HG03196 (cell line): ENCODE results near the gene FNBP1.
"Not testable (repeated sequence)": the region's sequence is repeated elsewhere in the genome, so short reads cannot be mapped to it uniquely, and the experiment has no call there.

ENCODE experiments used
- ATAC-seq: cut with Tn5 transposase; IDR thresholded peaks from one replicate; pipeline ENCODE4 v1.9.1; 2021; ENCODE audit not compliant: unreplicated experiment

FNBP1 gene

GRCh38 chr9:129962451-129962864 lies 80.5 kb downstream of the FNBP1 start:
- ATAC-seq = no peak

GRCh38 chr9:129958796-129959195 lies 84.2 kb downstream of the FNBP1 start:
- no peak for ATAC-seq

GRCh38 chr9:129954868-129955550 lies 88.0 kb downstream of the FNBP1 start:
- no peak for ATAC-seq

GRCh38 chr9:129953736-129954135 lies 89.3 kb downstream of the FNBP1 start:
- ATAC-seq = no peak

- ATAC-seq = no peak
Observed at GRCh38 chr9:129952337-129952736, 90.7 kb downstream of the FNBP1 start.

- ATAC-seq = no peak
Observed at GRCh38 chr9:129949821-129950220, 93.2 kb downstream of the FNBP1 start.

GRCh38 chr9:129948626-129949025 lies 94.4 kb downstream of the FNBP1 start:
- not testable (repeated sequence) for ATAC-seq

GRCh38 chr9:129946246-129946995 lies 96.6 kb downstream of the FNBP1 start:
- no peak for ATAC-seq

GRCh38 chr9:129945314-129945713 lies 97.7 kb downstream of the FNBP1 start:
- ATAC-seq = no peak

GRCh38 chr9:129944506-129945116 lies 98.4 kb downstream of the FNBP1 start:
- ATAC-seq = no peak

GRCh38 chr9:129939431-129939830 lies 103.6 kb downstream of the FNBP1 start:
- no peak for ATAC-seq

GRCh38 chr9:129938291-129938979 lies 104.6 kb downstream of the FNBP1 start:
- ATAC-seq = no peak

GRCh38 chr9:129937879-129938278 lies 105.1 kb downstream of the FNBP1 start:
- not testable (repeated sequence) for ATAC-seq

- ATAC-seq = no peak
Observed at GRCh38 chr9:129936222-129936621, 106.8 kb downstream of the FNBP1 start.

GRCh38 chr9:129934780-129935179 lies 108.2 kb downstream of the FNBP1 start:
- ATAC-seq = no peak

GRCh38 chr9:129934041-129934591 lies 108.9 kb downstream of the FNBP1 start:
- no peak for ATAC-seq

GRCh38 chr9:129933185-129934040 lies 109.6 kb downstream of the FNBP1 start:
- no peak for ATAC-seq

GRCh38 chr9:129932303-129933151 lies 110.5 kb downstream of the FNBP1 start:
- ATAC-seq = no peak

- ATAC-seq = no peak
Observed at GRCh38 chr9:129930743-129931142, 112.2 kb downstream of the FNBP1 start.
